T-helper 2 cell treated with Interferon-gamma antibody and Interleukin-4, amounts not matched to agents 100 ng/mL and 5 ng/mL, for 36 hours (primary cell): ENCODE measurements around the gene ACSM2A. TPM values are rescaled to one million over a fixed set of nuclear protein-coding genes. Genes with fewer than 3 reads are reported as not detected.
"Not testable (repeated sequence)": the region's sequence is repeated elsewhere in the genome, so short reads cannot be mapped to it uniquely, and the experiment has no call there.

Experiments used
- intact Hi-C: fragments of 100-400 bp; cut with micrococcal nuclease; formaldehyde crosslinking; loops from one replicate; pipeline ENCODE4 v1.15.1; 2023
- total RNA-seq: library from RNA; stranded (reverse); gene quantifications from 2 replicates; pipeline ENCODE4 v1.2.3, GENCODE V29; 2022

ACSM2A gene
- total RNA-seq, 1 donor from 2014 or later: not detected

- intact Hi-C loops: not testable (repeated sequence)
These were observed 4.5 kb upstream of the ACSM2A start for GRCh38 chr16:20446652-20447393.

GRCh38 chr16:20453633-20454032 lies 2.3 kb downstream of the ACSM2A start:
- intact Hi-C loops: not testable (repeated sequence)

GRCh38 chr16:20459227-20459626 lies 7.9 kb downstream of the ACSM2A start:
- intact Hi-C loops: not testable (repeated sequence)

GRCh38 chr16:20460313-20460712 lies 9.0 kb downstream of the ACSM2A start:
- intact Hi-C loops: not testable (repeated sequence)

- intact Hi-C loops: not testable (repeated sequence)
These were observed 17.6 kb downstream of the ACSM2A start for GRCh38 chr16:20468954-20469353.

GRCh38 chr16:20469930-20470329 lies 18.6 kb downstream of the ACSM2A start:
- intact Hi-C loops: not testable (repeated sequence)

GRCh38 chr16:20470732-20471131 lies 19.4 kb downstream of the ACSM2A start:
- intact Hi-C loops: not testable (repeated sequence)

GRCh38 chr16:20477188-20477744 lies 25.9 kb downstream of the ACSM2A start:
- intact Hi-C loops: not testable (repeated sequence)

GRCh38 chr16:20483989-20484388 lies 32.7 kb downstream of the ACSM2A start:
- intact Hi-C loops: not testable (repeated sequence)

GRCh38 chr16:20484726-20485125 lies 33.4 kb downstream of the ACSM2A start:
- intact Hi-C loops: no loop called here

- intact Hi-C loops: no loop called here
These were observed 34.1 kb downstream of the ACSM2A start for GRCh38 chr16:20485408-20485807.

- intact Hi-C loops: not testable (repeated sequence)
These were observed 39.7 kb downstream of the ACSM2A start for GRCh38 chr16:20490994-20491393.

- intact Hi-C loops: not testable (repeated sequence)
These were observed 40.1 kb downstream of the ACSM2A start for GRCh38 chr16:20491448-20491847.

GRCh38 chr16:20504418-20504817 lies 53.1 kb downstream of the ACSM2A start:
- intact Hi-C loops: no loop called here

- intact Hi-C loops: no loop called here
These were observed 56.0 kb downstream of the ACSM2A start for GRCh38 chr16:20507280-20507679.

GRCh38 chr16:20510323-20510722 lies 59.0 kb downstream of the ACSM2A start:
- intact Hi-C loops: no loop called here

- intact Hi-C loops: no loop called here
These were observed 64.4 kb downstream of the ACSM2A start for GRCh38 chr16:20515688-20516090.

GRCh38 chr16:20517149-20517548 lies 65.8 kb downstream of the ACSM2A start:
- intact Hi-C loops: no loop called here

- intact Hi-C loops: no loop called here
These were observed 67.9 kb downstream of the ACSM2A start for GRCh38 chr16:20519231-20519630.

- intact Hi-C loops: no loop called here
These were observed 68.8 kb downstream of the ACSM2A start for GRCh38 chr16:20520103-20520502.

GRCh38 chr16:20531795-20532194 lies 80.5 kb downstream of the ACSM2A start:
- intact Hi-C loops: not testable (repeated sequence)

- intact Hi-C loops: not testable (repeated sequence)
These were observed 81.0 kb downstream of the ACSM2A start for GRCh38 chr16:20532284-20532792.

- intact Hi-C loops: not testable (repeated sequence)
These were observed 85.3 kb downstream of the ACSM2A start for GRCh38 chr16:20536669-20537068.
